ENCODE measurements around the gene FSTL5. TPM values are rescaled to one million over a fixed set of nuclear protein-coding genes. Genes with fewer than 3 reads are reported as not detected.

Gene FSTL5
- total and polyA plus RNA-seq, 2 of the 13 experiments (the other 11 are each of a cell fraction or from before 2014, with no cell fraction given) = 0.03 to 0.07 TPM

- no peak for TF ChIP-seq RERE (CRISPR knock-in tag; IDR thresholded peaks at IDR 0.05; ENCODE audit: low read depth)
- no peak for TF ChIP-seq ZNF275 (CRISPR knock-in tag; IDR thresholded peaks at IDR 0.05; ENCODE audit: borderline replicate concordance)
- TF ChIP-seq FOSL2 (CRISPR knock-in tag; IDR thresholded peaks at IDR 0.05) = no peak
- TF ChIP-seq JDP2 (CRISPR knock-in tag; IDR thresholded peaks at IDR 0.05; ENCODE audit: borderline replicate concordance) = no peak
- TF ChIP-seq MAFG (CRISPR knock-in tag; IDR thresholded peaks at IDR 0.05) = no peak
- no peak for TF ChIP-seq ZMYM3 (CRISPR knock-in tag; IDR thresholded peaks at IDR 0.05)
- TF ChIP-seq BRD4 (CRISPR knock-in tag; IDR thresholded peaks at IDR 0.05) = no peak
- TF ChIP-seq NR1H2 (CRISPR knock-in tag; IDR thresholded peaks at IDR 0.05; ENCODE audit: borderline replicate concordance, low read depth) = no peak
- no peak for TF ChIP-seq BCLAF1 (IDR thresholded peaks at IDR 0.05)
- no peak for TF ChIP-seq SATB2 (CRISPR knock-in tag; IDR thresholded peaks at IDR 0.05)
- no peak for TF ChIP-seq ZNF577 (CRISPR knock-in tag; IDR thresholded peaks at IDR 0.05; ENCODE audit: borderline replicate concordance, low read depth)
These were observed 441.9 kb downstream of the FSTL5 start (continued) for GRCh38 chr4:161721947-161722346.
